Muscle of back (tissue), 11 donors: ENCODE data around the gene TBC1D17. TPM values are rescaled to one million over a fixed set of nuclear protein-coding genes. Genes with fewer than 3 reads are reported as not detected.

Source experiments
- DNase-seq, 3 donors: peaks; one replicate each; pipeline versions ENCODE4 v3.0.0 to v3.0.0-alpha.2; 2013
- polyA plus RNA-seq, 10 donors: library from polyadenylated mRNA; unstranded; fragments of 120-200 nt; gene quantifications; one replicate each; pipeline ENCODE4 v1.2.1, GENCODE V29; 2013; ENCODE audit not compliant: insufficient read length in 10 of 10

TBC1D17 gene
- polyA plus RNA-seq, 10 donors, result 28.2 to 39.9 (median 31.9) TPM

DNA sequence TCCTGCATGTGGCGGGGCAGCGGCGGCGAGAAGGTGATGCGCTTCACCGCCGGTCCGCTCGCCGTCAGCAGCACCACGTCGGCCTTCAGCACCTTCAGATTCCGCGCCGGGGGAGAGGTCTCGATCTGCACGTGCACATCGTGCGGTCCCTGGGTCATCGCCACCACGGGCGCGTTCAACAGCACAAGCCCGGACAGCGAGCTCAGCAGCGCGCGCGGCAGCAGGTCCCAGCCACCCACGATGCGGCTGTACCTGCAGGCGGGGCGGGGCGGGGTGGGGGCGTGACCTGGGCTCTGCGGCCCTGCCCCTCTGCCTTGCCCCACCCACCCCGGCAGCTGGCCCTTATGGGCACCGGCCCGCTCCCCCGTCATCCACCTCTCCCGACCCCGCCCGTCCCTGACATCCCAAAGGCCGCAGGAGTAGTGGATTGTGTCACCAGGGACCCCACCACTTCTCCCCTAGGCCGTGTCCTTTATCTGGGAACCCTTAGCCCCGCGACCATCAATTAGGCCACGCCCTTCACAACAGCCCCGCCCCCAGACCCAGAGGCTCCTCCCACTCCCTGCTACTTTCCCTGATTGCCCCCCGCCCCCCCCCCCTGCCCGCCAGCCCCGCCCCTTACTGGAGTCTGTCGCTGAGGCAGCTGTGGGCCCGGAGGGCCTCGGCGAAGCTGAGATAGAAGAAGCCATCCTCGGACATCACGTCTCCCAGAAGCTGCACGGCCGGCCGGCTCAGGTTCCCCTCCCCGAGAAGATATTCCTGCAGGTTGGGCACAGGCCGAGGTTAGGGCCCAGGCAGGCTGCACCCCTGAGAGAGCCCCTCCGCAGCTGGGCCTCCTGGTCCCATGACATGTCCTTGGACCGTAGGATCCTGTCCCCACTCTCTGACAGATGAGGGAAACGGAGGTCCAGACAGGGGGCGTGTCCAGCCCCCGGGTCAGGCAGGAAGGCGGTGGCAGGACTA is 13.1 kb downstream of the TBC1D17 start:
- DNase-seq, result no peak

DNA sequence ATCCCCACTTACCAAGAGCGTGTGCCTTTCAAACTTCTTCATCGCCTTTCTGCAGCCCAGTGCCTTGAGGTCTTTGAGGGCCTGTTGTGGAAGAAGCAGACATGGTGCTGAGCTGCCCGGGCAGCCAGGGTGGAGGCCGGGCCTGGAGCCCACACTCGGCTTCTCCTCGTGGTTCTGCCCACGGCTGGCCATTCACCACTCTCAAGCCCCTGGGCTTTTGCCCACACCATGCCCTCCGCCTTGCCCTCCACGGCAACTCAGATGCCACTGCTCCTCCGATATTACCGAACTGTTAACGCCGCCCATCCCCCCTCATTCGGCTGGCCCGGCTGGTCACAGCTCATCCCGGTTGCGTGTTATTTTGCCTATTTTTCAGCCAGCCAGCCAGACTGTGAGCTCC is 13.9 kb downstream of the TBC1D17 start:
- DNase-seq, result no peak

DNA sequence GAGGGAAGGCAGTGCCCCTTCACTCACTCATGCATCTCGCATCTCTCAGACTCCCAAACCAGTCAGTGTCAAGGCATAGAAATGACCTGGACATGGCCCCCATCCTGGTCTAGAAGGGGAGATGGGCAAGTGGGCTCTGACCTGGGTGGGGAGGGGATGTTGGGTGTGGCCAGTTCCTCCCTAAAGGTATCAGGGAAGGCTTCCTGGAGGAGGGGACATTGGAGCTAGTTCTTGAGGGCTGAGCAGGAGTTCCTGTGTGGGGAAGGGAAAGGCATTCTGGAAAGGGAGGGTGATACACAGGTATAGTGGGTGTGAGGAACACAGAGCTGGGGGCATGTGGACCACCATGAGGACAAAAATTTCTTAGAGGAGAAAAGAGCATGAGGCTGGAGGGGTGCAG is 15.2 kb downstream of the TBC1D17 start:
- no peak for DNase-seq

DNA sequence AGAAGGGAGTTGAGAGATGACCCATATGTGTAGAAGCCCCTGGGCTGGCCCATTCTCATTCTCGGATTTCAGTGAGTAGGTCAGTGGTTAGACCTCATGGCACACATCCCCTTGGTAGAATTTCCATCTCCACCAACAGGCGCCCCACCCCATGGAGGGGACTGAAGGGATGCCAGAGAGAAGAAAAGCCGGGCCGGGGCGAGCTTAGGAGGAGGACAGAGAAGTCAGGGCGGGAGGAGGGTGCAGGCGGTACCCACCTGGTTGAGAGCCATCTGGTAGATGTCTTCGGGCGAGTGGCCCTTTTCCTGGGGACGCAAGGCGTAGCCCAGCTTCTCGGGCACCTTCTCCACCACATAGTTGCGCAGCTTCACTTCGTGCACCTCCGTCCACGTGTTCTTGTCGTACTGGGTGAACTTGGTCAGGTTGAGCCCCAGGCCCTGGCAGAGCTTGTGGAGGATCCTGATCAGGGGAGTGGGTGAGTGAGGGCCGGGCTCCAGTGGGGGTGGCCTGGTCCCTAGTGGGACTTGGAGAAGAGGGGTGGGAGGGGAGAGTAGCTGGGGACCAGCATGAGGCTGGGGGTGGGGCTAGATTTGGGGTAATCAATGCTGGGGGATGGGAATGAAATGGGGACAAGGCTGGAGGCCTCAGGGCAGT is 16.6 kb downstream of the TBC1D17 start:
- no peak for DNase-seq

- DNase-seq, result no peak
These were observed 17.5 kb downstream of the TBC1D17 start for GRCh38 chr19:49894879-49895565.

DNA sequence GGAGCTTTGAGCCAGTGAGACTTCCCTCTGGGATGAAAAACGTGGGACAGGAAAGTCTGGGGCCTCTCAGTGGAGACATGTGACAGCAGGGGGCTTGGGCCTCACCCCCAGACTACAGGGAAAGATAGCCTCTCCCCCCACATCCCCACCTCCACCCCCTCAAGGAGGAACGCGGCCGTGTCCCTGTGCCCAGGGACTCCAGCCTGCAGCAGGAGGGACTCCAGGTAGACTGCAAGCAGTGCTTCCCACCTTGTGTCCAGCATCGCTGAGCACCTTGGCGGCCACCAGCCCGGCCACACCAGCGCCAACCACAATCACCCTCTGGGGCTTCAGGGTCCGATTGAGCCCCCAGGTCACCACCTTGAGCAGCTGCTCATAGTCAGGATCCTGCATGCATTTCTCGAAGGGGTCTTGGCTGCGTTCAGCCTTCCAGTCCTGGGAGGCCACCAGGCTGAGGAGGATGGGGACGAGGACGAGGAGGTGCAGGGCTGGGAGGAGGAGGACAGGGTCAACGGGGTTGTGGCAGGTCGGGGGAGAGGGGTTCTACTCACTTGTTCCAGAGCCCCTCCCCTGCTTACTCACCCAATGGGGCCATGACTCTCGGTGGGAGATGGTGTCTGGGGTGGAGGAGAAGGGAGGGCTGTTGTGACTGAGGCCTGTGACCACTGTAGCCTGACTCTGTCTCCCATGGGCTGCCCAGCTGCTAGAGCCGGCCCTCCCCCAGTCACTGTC is 18.2 kb downstream of the TBC1D17 start:
- no peak for DNase-seq

GRCh38 chr19:49896863-49897621 is 19.5 kb downstream of the TBC1D17 start, which contains the start of gene IL4I1:
IL4I1 (minus strand) TSS chr19:49896887; CDS start chr19:49896160, 727 bp downstream.
- DNase-seq, result no peak

GRCh38 chr19:49904136-49904535 is 26.6 kb downstream of the TBC1D17 start:
- DNase-seq, result no peak

GRCh38 chr19:49906879-49907564 is 29.5 kb downstream of the TBC1D17 start:
- no peak for DNase-seq

GRCh38 chr19:49907745-49908446 is 30.4 kb downstream of the TBC1D17 start:
- no peak for DNase-seq

DNA sequence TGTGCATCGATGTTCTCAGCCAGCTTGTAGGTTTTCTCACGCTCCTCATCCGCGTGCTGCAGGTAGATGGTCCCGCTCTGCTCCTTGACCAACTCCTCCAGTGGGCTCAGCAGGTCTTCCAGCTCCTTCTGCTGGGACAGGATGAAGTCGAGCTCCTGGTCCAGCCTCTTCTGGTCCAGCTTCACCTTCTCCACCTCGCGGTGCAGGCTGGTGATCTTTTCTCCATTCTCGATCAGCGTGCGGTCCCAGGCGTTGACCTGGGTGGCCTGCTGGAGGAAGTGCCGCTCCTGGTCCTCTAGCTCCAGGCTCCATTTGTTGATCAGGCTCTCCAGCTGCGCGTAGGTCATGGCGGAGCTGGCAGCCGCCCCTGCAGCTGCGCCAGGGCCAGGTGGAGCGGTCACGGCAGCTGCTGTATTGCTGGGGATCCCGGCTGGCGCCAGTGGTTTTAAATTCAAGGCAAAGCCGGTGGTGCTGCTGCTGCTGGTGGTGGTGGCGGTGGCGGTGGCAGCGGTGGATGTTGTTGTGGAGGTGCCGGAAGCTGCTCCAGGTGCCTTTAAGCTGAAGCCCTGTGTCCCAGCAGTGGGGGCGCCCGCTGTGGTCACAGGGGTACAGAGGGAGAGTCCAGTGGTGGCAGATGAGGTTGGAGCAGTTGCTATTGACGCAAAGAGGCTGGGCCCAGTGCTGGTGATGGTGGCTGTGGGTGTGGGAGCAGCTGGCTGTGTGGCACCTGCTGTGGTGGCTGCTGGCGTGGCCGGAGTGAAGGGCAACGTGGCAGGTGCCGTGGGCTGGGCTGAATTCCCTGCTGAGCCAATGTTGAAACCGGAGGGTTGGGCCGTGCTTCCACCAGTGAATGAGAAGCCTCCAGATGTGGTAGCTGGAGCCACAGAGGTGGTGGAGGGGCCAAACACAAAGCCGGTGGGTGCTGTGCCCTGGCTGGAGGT is 31.2 kb downstream of the TBC1D17 start:
- DNase-seq, result no peak

- no peak for DNase-seq
These were observed 32.7 kb downstream of the TBC1D17 start for GRCh38 chr19:49910179-49910578.

DNA sequence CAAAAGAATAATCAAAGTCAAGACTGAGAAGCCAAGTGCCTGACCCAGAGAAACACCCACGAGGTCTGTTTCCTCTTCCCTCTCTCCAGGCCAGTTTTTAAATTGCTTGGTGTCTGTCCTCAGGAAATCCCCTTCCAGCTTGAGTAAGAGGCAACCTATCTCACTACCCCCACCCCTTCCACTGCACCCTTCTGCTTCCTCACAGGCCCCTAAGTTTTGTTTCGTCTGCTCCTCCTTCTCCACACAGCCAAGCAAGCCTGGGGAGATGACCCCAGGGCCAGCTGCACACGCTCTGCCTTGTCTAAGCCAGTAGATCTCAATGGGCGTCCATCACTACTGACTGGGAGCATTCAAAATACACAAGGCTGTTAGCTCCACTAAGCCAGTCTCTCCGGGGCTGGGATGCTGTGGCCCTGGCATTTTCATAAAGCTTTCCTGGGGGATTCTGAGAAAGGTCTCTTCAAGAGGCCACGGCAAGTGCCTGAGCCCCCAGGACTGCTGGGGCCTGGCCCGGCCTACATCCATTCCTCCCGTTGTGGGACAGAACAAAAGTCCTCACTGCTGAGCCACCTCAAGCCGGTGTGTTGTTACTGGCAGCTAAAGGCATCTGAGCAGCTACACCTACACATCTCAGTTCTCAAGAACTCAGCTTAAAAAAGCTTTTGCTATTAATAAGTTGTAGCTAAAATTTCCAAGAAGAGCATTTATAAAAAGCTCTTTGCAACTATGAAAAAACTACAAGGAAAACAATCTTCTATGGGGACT is 34.1 kb downstream of the TBC1D17 start:
- peak in 1 of 3 donors; percentile 50 for DNase-seq

GRCh38 chr19:49912965-49913685 is 35.6 kb downstream of the TBC1D17 start:
- no peak for DNase-seq

GRCh38 chr19:49913720-49914119 is 36.2 kb downstream of the TBC1D17 start:
- DNase-seq, result no peak

DNA sequence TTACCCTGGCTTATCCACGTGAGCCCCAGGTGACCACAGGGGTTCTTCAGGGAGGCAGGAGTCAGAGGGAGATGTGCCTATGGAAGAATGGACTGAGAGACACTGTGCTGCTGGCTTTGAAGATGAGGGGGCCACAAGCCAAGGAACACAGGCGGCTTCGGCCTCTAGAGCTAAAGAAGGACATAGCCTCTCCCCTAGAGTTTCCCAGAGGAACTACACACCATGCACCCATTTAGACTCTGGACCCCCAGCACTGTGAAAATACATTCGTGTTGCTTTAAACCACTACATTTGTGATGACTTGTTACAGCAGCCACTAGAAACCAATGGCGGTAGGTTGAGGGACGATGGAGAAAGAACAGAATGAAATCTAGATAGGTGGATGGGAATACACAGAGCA is 37.8 kb downstream of the TBC1D17 start:
- DNase-seq, result no peak
